PC-9 (cell line): Measurements from ENCODE around the gene CTIF. TPM values are rescaled to one million over a fixed set of nuclear protein-coding genes. Genes with fewer than 3 reads are reported as not detected.

ENCODE experiments used
- BruUV-seq: library from RNA; stranded (reverse); fragments of 400-500 nt; replicated peaks from 2 replicates; lab custom pipeline; 2021; lab: Mats Ljungman, UMichigan
- CTCF ChIA-PET: fragments of 300-600 bp; sonication (Branson Sonifier 250); formaldehyde crosslinking; loops from one replicate; lab custom pipeline; 2022; ENCODE audit warnings: antibody characterized with exemption; lab: Charles Lee
- POLR2A ChIA-PET: fragments of 300-600 bp; sonication (Branson Sonifier 250); formaldehyde crosslinking; loops from one replicate; lab custom pipeline; 2022; ENCODE audit warnings: antibody characterized with exemption; ENCODE audit not compliant: unreplicated experiment; lab: Charles Lee
- DNase-seq, 2 experiments: peaks; one replicate each; pipeline versions ENCODE4 v3.0.0 to v3.0.0-alpha.2; 2015 to 2022; ENCODE audit warnings: mixed read lengths in 1 of 2
- H2AFZ ChIP-seq: fragments of 200-600 bp; sonication (generic); 2 replicates; pipeline ENCODE4 v1.8.1; 2017; ENCODE audit warnings: antibody characterized with exemption
- H3F3A ChIP-seq: fragments of 200-600 bp; sonication (generic); 2 replicates; pipeline ENCODE4 v1.8.1; 2017; ENCODE audit warnings: antibody characterized with exemption, mild to moderate bottlenecking, low read depth; ENCODE audit not compliant: insufficient read depth
- H3K27ac ChIP-seq: fragments of 200-600 bp; sonication (generic); 2 replicates; pipeline ENCODE4 v1.6.1; 2016; ENCODE audit warnings: mixed run types
- H3K27me3 ChIP-seq: fragments of 200-600 bp; sonication (generic); 2 replicates; pipeline ENCODE4 v1.6.1; 2016; ENCODE audit warnings: low read depth, mixed run types; ENCODE audit not compliant: insufficient read depth
- H3K36me3 ChIP-seq: fragments of 200-600 bp; sonication (generic); 2 replicates; pipeline ENCODE4 v1.6.1; 2016; ENCODE audit warnings: low read depth, mixed run types
- H3K4me1 ChIP-seq: fragments of 200-600 bp; sonication (generic); replicated peaks from 2 replicates; pipeline ENCODE4 v1.6.1; 2016; ENCODE audit warnings: mixed run types; ENCODE audit not compliant: insufficient read depth
- H3K4me2 ChIP-seq: fragments of 200-600 bp; sonication (generic); 2 replicates; pipeline ENCODE4 v1.6.1; 2017; ENCODE audit warnings: mixed run types
- H3K4me3 ChIP-seq: fragments of 200-600 bp; sonication (generic); 2 replicates; pipeline ENCODE4 v1.6.1; 2016; ENCODE audit warnings: mixed run types
- H3K79me2 ChIP-seq: fragments of 200-600 bp; sonication (generic); 2 replicates; pipeline ENCODE4 v1.6.1; 2017; ENCODE audit warnings: low read depth, mixed run types
- H3K9me2 ChIP-seq: fragments of 200-600 bp; sonication (generic); 2 replicates; pipeline ENCODE4 v1.8.1; 2017; ENCODE audit warnings: mild to moderate bottlenecking; ENCODE audit not compliant: insufficient read depth
- H3K9me3 ChIP-seq: fragments of 200-600 bp; sonication (generic); 2 replicates; pipeline ENCODE4 v1.8.1; 2016; ENCODE audit warnings: low read depth; ENCODE audit not compliant: insufficient read depth
- H4K20me1 ChIP-seq: fragments of 200-600 bp; sonication (generic); 2 replicates; pipeline ENCODE4 v1.8.1; 2017; ENCODE audit not compliant: insufficient read depth
- CTCF ChIP-seq: fragments of 200-600 bp; sonication (generic); conservative IDR thresholded peaks from 2 replicates; pipeline ENCODE4 v1.6.1; 2017; ENCODE audit warnings: mixed run types, antibody characterized with exemption, mild to moderate bottlenecking, moderate library complexity
- EZH2 ChIP-seq: fragments of 200-600 bp; sonication (generic); IDR thresholded peaks from 2 replicates; pipeline ENCODE4 v1.8.0; 2017; ENCODE audit warnings: antibody characterized with exemption, low read depth
- intact Hi-C: fragments of 100-400 bp; cut with micrococcal nuclease; formaldehyde crosslinking; loops from one replicate; pipeline ENCODE4 v1.10.0; 2022; ENCODE audit not compliant: unreplicated experiment
- total RNA-seq: library from RNA; stranded (reverse); gene quantifications from 2 replicates; pipeline ENCODE4 v1.2.3, GENCODE V29; 2021

CTIF gene
- total RNA-seq, 1 experiment from 2014 or later, result 26.2 TPM

- Histone ChIP-seq H3K27me3 (no peaks in the 10 kb centered on the region), H3K4me1 (no peaks in the 10 kb centered on the region), H3K9me3 (no peaks in the 10 kb centered on the region), H3K79me2 (no peaks in the 10 kb centered on the region), H2AFZ (no peak overlapping the region), H4K20me1 (no peaks in the 10 kb centered on the region), H3F3A (no peaks in the 10 kb centered on the region), H3K9me2 (no peaks in the 10 kb centered on the region), H3K4me3 (no peak overlapping the region), H3K27ac (no peak overlapping the region), H3K4me2 (no peak overlapping the region), H3K36me3 (no peaks in the 10 kb centered on the region)
- POLR2A ChIA-PET, result no interaction called here
- intact Hi-C loops, result no loop called here
- CTCF ChIA-PET, result no interaction called here
- no peak for DNase-seq
- TF ChIP-seq CTCF, result no peak
- no peak for TF ChIP-seq EZH2
- no TSS peak for BruUV-seq
Observed at GRCh38 chr18:48757367-48757766, 218.5 kb downstream of the CTIF start.

- H2AFZ ChIP-seq, result no peak overlapping the region
- CTCF ChIA-PET, result no interaction called here
- no TSS peak for BruUV-seq
Observed at GRCh38 chr18:48757906-48758305, 219.1 kb downstream of the CTIF start.

GRCh38 chr18:48761582-48761981 lies 222.8 kb downstream of the CTIF start:
- no peak overlapping the region for H2AFZ ChIP-seq
- H3K27me3 ChIP-seq, result no peaks in the 10 kb centered on the region
- H3K9me2 ChIP-seq, result no peaks in the 10 kb centered on the region
- no peaks in the 10 kb centered on the region for H3K4me1 ChIP-seq
- no TSS peak for BruUV-seq
- POLR2A ChIA-PET, result no interaction called here
- H4K20me1 ChIP-seq, result no peaks in the 10 kb centered on the region
- H3K27ac ChIP-seq, result no peak overlapping the region
- TF ChIP-seq EZH2, result no peak
- TF ChIP-seq CTCF, result no peak
- no peaks in the 10 kb centered on the region for H3K36me3 ChIP-seq
- H3K9me3 ChIP-seq, result no peaks in the 10 kb centered on the region
- CTCF ChIA-PET, result no interaction called here
- H3F3A ChIP-seq, result no peaks in the 10 kb centered on the region
- no peak for DNase-seq
- intact Hi-C loops, result no loop called here
- H3K4me3 ChIP-seq, result no peak overlapping the region
- no peaks in the 10 kb centered on the region for H3K79me2 ChIP-seq
- no peak overlapping the region for H3K4me2 ChIP-seq

More at GRCh38 chr18:48757906-48758305, 219.1 kb downstream of the CTIF start:
- Histone ChIP-seq H3K9me3 (no peaks in the 10 kb centered on the region), H3K4me1 (no peaks in the 10 kb centered on the region), H3K4me2 (no peak overlapping the region), H3K79me2 (no peaks in the 10 kb centered on the region), H3F3A (no peaks in the 10 kb centered on the region), H3K9me2 (no peaks in the 10 kb centered on the region), H3K27ac (no peak overlapping the region), H3K4me3 (no peak overlapping the region), H3K27me3 (no peaks in the 10 kb centered on the region), H4K20me1 (no peaks in the 10 kb centered on the region), H3K36me3 (no peaks in the 10 kb centered on the region)
- intact Hi-C loops, result no loop called here
- TF ChIP-seq CTCF, result no peak
- no peak for TF ChIP-seq EZH2
- POLR2A ChIA-PET, result no interaction called here
- DNase-seq, result no peak
